Activated naive CD4-positive, alpha-beta T cell treated with anti-CD3 and anti-CD28 coated beads, Interleukin-2, amount 10 ng/mL, durations not matched to agents 7 days and 5 days (primary cell): ENCODE measurements around the gene CTU2.
"Not testable (repeated sequence)": the region's sequence is repeated elsewhere in the genome, so short reads cannot be mapped to it uniquely, and the experiment has no call there.

Source experiments
- CTCF ChIA-PET: fragments of 350-600 bp; sonication (Branson Sonifier 250); formaldehyde crosslinking; loops from one replicate; lab custom pipeline; 2021; ENCODE audit warnings: antibody characterized with exemption; lab: Charles Lee
- DNase-seq: peaks from one replicate; pipeline ENCODE4 v3.0.0-alpha.2; 2020
- H3K27ac Mint-ChIP-seq: one replicate; pipeline ENCODE4 v1.8.0; 2021; ENCODE audit warnings: mild to moderate bottlenecking, moderate library complexity, mixed read lengths
- H3K27me3 Mint-ChIP-seq: one replicate; pipeline ENCODE4 v1.8.0; 2021; ENCODE audit warnings: mild to moderate bottlenecking, mixed read lengths
- H3K36me3 Mint-ChIP-seq: one replicate; pipeline ENCODE4 v1.8.0; 2021; ENCODE audit warnings: mixed read lengths
- H3K4me1 Mint-ChIP-seq: one replicate; pipeline ENCODE4 v1.8.0; 2021; ENCODE audit warnings: mixed read lengths
- H3K4me3 Mint-ChIP-seq: one replicate; pipeline ENCODE4 v1.8.0; 2021; ENCODE audit warnings: mild to moderate bottlenecking, moderate library complexity, mixed read lengths
- H3K9me3 Mint-ChIP-seq: one replicate; pipeline ENCODE4 v1.8.0; 2021; ENCODE audit warnings: mixed read lengths

CTU2 gene

DNA sequence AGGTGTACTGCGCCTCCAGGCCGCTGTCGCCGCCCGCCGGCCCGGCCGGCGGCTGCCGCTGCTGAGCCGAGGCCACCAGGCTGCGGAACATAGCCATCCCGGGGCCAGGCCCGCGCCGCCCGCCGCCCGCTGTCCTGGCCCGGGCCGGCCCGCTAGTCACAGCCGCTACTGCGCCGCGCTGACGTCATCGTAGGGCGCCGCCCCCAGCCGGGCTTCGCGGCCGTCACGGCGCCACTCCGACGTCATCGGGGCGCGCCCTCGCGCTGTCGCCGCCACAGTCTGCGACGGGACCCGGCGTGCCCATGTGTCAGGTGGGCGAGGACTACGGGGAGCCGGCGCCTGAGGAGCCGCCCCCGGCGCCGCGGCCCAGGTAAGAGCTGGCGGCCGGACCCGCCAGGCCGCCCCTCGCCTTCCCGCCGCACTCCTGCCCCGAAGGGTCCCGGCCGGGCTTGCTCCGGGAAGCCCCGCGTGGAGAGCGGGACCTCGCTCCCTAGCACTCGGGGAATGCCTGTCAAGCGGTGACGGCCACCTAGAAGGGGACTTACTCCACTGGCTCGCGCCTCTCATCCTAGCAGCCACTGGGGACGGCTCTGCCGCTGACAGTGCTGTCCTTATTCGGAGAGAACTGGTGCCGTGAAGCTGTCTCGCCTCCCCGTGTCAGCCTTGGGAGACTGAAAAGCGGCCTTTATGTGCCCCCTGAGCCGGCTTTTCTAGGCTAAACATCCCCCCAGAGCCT is at the start of gene CTU2, which contains the start of gene RNF166:
Gene CTU2, plus strand, starts transcription at position 275 of the 736 bp plus-strand sequence. Its CDS starts 28 bp downstream, at position 303.
Gene RNF166, minus strand, starts transcription at position 180 of the 736 bp plus-strand sequence. Its CDS starts 83 bp downstream, at position 97.
- Mint-ChIP-seq H3K36me3 (peaks cover 35% of the 10 kb centered on the region), H3K27me3 (no peaks in the 10 kb centered on the region), H3K9me3 (no peaks in the 10 kb centered on the region), H3K4me1 (peaks cover 33% of the 10 kb centered on the region), H3K27ac (peak within 1 kb of the TSS; percentile 99), H3K4me3 (peak within 1 kb of the TSS; percentile 94)
- peak; percentile 94 for DNase-seq
- CTCF ChIA-PET: interaction anchor here (1.3 to 1.6 kb wide), 4 partner anchors 19 to 75 kb away, joined by 3 to 5 read pairs (median 4); no protein-coding TSS in a partner anchor

DNA sequence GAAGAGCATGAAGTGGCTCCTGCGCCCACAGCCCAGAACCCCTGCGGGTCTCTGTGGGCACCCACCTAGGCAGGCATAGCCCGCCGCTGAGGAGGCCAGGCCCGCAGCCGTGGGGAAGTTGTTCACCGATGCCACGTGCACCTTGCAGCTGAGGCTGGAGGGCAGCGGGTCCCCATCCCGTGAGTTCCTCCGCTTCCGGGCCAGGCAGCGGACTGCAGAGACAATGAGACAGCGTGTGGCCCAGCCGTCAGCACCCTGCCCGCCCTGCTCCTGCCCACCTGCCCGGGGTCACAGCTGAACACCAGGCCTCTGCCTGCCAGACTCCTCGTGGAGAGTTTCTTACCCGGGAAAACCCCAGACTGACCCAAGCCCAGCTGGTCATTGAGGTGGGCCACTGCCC is 48.9 kb upstream of the CTU2 start:
- H3K27me3 Mint-ChIP-seq: no peaks in the 10 kb centered on the region
- peaks cover 20% of the 10 kb centered on the region for H3K36me3 Mint-ChIP-seq
- H3K27ac Mint-ChIP-seq: no peak overlapping the region
- H3K9me3 Mint-ChIP-seq: no peaks in the 10 kb centered on the region
- DNase-seq: no peak
- CTCF ChIA-PET: no interaction called here
- no peak overlapping the region for H3K4me3 Mint-ChIP-seq
- peaks cover 20% of the 10 kb centered on the region for H3K4me1 Mint-ChIP-seq

DNA sequence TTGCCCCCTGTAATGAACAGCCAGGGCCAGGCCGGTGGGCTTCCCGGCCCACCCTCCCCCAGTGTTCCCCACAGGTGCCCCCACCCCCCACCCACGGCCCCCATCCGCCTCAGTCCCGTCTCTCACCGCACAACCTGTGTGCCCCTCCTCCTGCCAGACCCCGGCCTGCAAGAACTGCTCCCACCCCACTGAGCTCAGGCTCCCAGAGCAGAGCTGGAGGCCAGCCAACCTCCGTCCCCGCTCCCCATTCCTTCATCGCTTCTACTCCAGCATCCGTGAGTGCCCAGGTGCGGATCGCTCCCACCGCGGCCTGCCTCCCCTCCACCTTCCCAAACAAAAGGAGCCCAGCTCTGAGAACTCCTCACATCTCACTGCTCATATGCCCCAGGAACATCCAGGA is 47.6 kb upstream of the CTU2 start:
- Mint-ChIP-seq H3K36me3 (peaks cover 17% of the 10 kb centered on the region), H3K4me1 (peaks cover 19% of the 10 kb centered on the region), H3K27me3 (peaks cover 4% of the 10 kb centered on the region), H3K4me3 (no peak overlapping the region), H3K27ac (no peak overlapping the region), H3K9me3 (no peaks in the 10 kb centered on the region)
- no peak for DNase-seq
- CTCF ChIA-PET: no interaction called here

GRCh38 chr16:88659160-88659559 is 47.1 kb upstream of the CTU2 start:
- H3K4me1 Mint-ChIP-seq: peaks cover 22% of the 10 kb centered on the region
- CTCF ChIA-PET: no interaction called here
- no peaks in the 10 kb centered on the region for H3K9me3 Mint-ChIP-seq
- H3K4me3 Mint-ChIP-seq: no peak overlapping the region
- H3K36me3 Mint-ChIP-seq: peaks cover 17% of the 10 kb centered on the region
- no peak for DNase-seq
- peaks cover 4% of the 10 kb centered on the region for H3K27me3 Mint-ChIP-seq
- no peak overlapping the region for H3K27ac Mint-ChIP-seq

DNA sequence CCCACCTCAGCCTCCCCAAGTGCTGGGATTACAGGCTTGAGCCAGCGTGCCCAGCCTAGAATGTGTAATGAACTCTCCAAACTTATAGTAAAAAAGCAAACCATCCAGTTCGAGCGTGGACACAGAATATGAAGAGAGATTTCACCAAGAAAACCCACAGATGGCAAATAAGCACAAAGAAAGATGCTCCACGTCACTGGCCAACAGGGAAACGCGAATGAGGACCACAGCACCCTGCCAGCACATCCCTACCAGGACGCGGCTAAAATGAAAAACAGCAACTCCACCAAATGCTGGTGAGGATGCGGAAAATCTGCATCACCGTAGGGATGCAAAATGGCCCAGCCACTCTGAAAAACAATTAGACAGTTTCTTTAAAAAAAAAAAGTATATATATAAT is 44.8 kb upstream of the CTU2 start:
- CTCF ChIA-PET: interaction anchor here (1.6 kb wide), 1 partner anchor 9 kb away, joined by 3 read pairs; no protein-coding TSS in a partner anchor
- Mint-ChIP-seq H3K4me3 (peak overlapping the region; percentile 8), H3K27ac (peak overlapping the region; percentile 24)

GRCh38 chr16:88662222-88662842 is 44.0 kb upstream of the CTU2 start:
- H3K27me3 Mint-ChIP-seq: peaks cover 4% of the 10 kb centered on the region
- no peaks in the 10 kb centered on the region for H3K9me3 Mint-ChIP-seq
- peak overlapping the region; percentile 89 for H3K4me3 Mint-ChIP-seq
- CTCF ChIA-PET: interaction anchor here (1.0 to 1.6 kb wide), 2 partner anchors 10 to 43 kb away, joined by 3 to 4 read pairs; no protein-coding TSS in a partner anchor
- H3K36me3 Mint-ChIP-seq: peaks cover 8% of the 10 kb centered on the region
- DNase-seq: peak; percentile 52
- H3K4me1 Mint-ChIP-seq: peaks cover 30% of the 10 kb centered on the region
- peak overlapping the region; percentile 91 for H3K27ac Mint-ChIP-seq

More for the DNA sequence above, 44.8 kb upstream of the CTU2 start:
- Mint-ChIP-seq H3K4me1 (peaks cover 30% of the 10 kb centered on the region), H3K9me3 (no peaks in the 10 kb centered on the region), H3K27me3 (peaks cover 4% of the 10 kb centered on the region), H3K36me3 (peaks cover 9% of the 10 kb centered on the region)
- no peak for DNase-seq

GRCh38 chr16:88662843-88663606 is 43.3 kb upstream of the CTU2 start, which contains the start of gene MVD:
Gene MVD (minus strand): TSS chr16:88663091. CDS start chr16:88663080, 11 bp downstream.
- DNase-seq: peak; percentile 98
- Mint-ChIP-seq H3K27me3 (peaks cover 4% of the 10 kb centered on the region), H3K9me3 (no peaks in the 10 kb centered on the region), H3K4me3 (peak within 1 kb of the TSS; percentile 89), H3K4me1 (peaks cover 30% of the 10 kb centered on the region), H3K27ac (peak within 1 kb of the TSS; percentile 91), H3K36me3 (peaks cover 8% of the 10 kb centered on the region)
- CTCF ChIA-PET: interaction anchor here (1.0 to 1.6 kb wide), 3 partner anchors 11 to 42 kb away, joined by 3 to 5 read pairs (median 4); no protein-coding TSS in a partner anchor

DNA sequence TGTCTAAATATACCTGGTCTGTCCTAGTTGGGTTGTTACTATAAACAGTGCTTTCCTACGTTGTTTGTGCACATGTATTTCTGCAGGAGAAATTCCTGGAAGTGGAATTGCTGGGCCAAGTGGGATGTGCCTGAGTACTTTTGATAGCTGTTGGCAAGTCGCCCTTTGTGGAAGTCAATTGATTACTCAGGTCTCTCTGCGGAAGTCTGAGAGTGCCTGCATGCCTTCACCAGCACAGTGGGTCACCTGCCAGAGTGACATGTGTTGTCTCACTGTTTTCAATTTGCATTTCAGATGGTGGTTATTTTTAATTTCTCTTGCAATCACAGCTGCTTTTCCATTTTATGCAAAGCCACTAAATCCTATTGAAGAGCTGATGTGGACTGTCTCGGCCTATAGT is 41.2 kb upstream of the CTU2 start:
- CTCF ChIA-PET: interaction anchor here (0.9 kb wide), 1 partner anchor 15 kb away, joined by 3 read pairs; no protein-coding TSS in a partner anchor
- Mint-ChIP-seq H3K27me3 (peaks cover 4% of the 10 kb centered on the region), H3K27ac (peak overlapping the region; percentile 34), H3K9me3 (no peaks in the 10 kb centered on the region), H3K4me3 (peak overlapping the region; percentile 3), H3K4me1 (peaks cover 26% of the 10 kb centered on the region), H3K36me3 (peaks cover 11% of the 10 kb centered on the region)
- DNase-seq: no peak

DNA sequence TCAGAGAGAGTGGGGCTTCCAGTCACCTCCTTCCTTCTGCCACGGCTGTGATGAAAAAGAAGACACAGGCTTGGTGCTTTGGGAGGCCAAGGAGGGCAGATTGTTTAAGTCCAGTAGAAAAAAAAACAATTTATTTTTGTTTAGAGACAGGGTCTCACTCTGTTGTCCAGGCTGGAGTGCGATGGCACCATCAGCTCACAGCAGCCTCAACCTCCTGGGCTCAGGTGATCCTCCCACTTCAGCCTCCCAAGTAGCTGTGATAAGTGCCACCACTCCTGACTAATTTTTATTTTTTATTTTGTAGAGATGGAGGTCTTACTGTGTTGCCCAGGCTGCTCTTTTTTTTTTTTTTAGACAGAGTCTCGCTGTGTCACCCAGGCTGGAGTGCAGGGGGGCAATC is 40.7 kb upstream of the CTU2 start:
- H3K4me1 Mint-ChIP-seq: peaks cover 25% of the 10 kb centered on the region
- H3K9me3 Mint-ChIP-seq: no peaks in the 10 kb centered on the region
- H3K4me3 Mint-ChIP-seq: no peak overlapping the region
- DNase-seq: no peak
- peaks cover 10% of the 10 kb centered on the region for H3K36me3 Mint-ChIP-seq
- CTCF ChIA-PET: interaction anchor here (0.9 kb wide), 1 partner anchor 15 kb away, joined by 3 read pairs; no protein-coding TSS in a partner anchor
- H3K27ac Mint-ChIP-seq: no peak overlapping the region
- peaks cover 4% of the 10 kb centered on the region for H3K27me3 Mint-ChIP-seq

DNA sequence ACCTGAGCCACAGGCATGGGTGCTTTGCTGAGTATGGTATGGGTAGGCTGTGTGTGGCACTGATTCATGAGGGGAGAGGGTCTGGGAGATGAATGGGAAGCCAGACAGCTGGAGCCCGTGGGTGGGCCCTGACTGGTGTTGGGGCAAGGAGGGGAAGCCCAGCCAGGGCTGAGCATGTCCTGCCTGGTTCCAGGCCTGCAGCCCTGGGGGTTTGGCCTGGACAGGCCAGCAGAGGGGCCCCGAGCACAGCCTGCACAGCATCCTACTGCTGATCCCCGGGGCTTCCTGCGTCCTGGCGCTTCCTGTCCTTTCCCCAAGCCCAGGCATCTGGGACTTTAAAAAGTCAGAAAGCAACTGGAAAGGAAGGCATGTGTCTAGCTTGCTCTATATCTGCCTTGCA is 38.8 kb upstream of the CTU2 start:
- CTCF ChIA-PET: no interaction called here
- Mint-ChIP-seq H3K27ac (no peak overlapping the region), H3K4me1 (peaks cover 13% of the 10 kb centered on the region), H3K4me3 (no peak overlapping the region), H3K27me3 (peaks cover 4% of the 10 kb centered on the region), H3K9me3 (no peaks in the 10 kb centered on the region), H3K36me3 (peaks cover 9% of the 10 kb centered on the region)
- no peak for DNase-seq

DNA sequence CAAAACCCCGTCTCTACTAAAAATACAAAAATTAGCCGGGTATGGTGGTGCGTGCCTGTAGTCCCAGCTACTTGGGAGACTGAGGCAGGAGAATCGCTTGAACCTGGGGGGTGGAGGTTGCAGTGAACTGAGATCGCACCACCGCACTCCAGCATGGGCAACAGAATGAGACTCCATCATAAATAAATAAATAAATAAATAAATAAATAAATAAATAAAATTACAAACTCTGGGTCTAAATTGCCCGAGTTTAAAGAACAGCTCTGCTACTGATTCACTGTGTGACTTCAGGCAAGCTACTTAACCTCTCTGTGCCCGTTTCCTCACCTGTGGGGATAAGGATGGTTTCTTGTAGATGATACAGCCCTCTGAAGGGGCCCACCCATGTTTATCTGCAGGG is 36.8 kb upstream of the CTU2 start:
- not testable (repeated sequence) for DNase-seq, H3K27me3 Mint-ChIP-seq, H3K9me3 Mint-ChIP-seq, H3K4me3 Mint-ChIP-seq, H3K4me1 Mint-ChIP-seq, H3K27ac Mint-ChIP-seq
- H3K36me3 Mint-ChIP-seq: peaks cover 12% of the 10 kb centered on the region
- CTCF ChIA-PET: interaction anchor here (1.2 kb wide), 1 partner anchor 16 kb away, joined by 4 read pairs; no protein-coding TSS in a partner anchor

DNA sequence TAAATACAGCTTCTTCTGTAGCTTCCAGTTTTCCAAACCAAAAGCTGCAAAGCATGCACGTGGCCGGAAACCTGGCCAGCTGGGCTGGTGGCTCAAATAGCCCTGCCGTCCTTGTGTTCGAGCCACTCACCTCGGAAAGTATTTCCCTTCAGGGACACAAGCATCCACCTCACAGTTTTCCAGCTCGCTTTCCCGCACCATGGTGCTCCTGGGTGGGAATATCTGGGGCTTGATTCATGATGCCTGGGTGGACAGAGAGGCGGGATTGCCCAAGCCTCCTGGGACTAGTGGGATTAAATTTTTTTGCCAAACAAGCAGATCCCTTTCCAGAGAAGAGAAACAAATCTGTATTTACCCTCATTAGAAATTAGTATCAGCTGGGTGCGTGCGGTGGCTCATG is 36.3 kb upstream of the CTU2 start:
- no peak for DNase-seq
- Mint-ChIP-seq H3K4me3 (no peak overlapping the region), H3K4me1 (peaks cover 3% of the 10 kb centered on the region), H3K27me3 (no peaks in the 10 kb centered on the region), H3K36me3 (peaks cover 12% of the 10 kb centered on the region), H3K9me3 (no peaks in the 10 kb centered on the region), H3K27ac (peak overlapping the region; percentile 14)
- CTCF ChIA-PET: interaction anchor here (1.2 kb wide), 1 partner anchor 16 kb away, joined by 4 read pairs; no protein-coding TSS in a partner anchor

GRCh38 chr16:88671806-88672205 is 34.5 kb upstream of the CTU2 start:
- H3K36me3 Mint-ChIP-seq: peaks cover 15% of the 10 kb centered on the region
- H3K9me3 Mint-ChIP-seq: no peaks in the 10 kb centered on the region
- DNase-seq: no peak
- CTCF ChIA-PET: no interaction called here
- no peak overlapping the region for H3K4me3 Mint-ChIP-seq
- H3K4me1 Mint-ChIP-seq: no peaks in the 10 kb centered on the region
- no peaks in the 10 kb centered on the region for H3K27me3 Mint-ChIP-seq
- no peak overlapping the region for H3K27ac Mint-ChIP-seq
